Measurements from ENCODE around the gene ABHD17B. TPM values are rescaled to one million over a fixed set of nuclear protein-coding genes. Genes with fewer than 3 reads are reported as not detected.
"Not testable (repeated sequence)": the region's sequence is repeated elsewhere in the genome, so short reads cannot be mapped to it uniquely, and the experiment has no call there.

The ABHD17B gene
- total RNA-seq, 1 donor from 2014 or later = 41.2 TPM

DNA sequence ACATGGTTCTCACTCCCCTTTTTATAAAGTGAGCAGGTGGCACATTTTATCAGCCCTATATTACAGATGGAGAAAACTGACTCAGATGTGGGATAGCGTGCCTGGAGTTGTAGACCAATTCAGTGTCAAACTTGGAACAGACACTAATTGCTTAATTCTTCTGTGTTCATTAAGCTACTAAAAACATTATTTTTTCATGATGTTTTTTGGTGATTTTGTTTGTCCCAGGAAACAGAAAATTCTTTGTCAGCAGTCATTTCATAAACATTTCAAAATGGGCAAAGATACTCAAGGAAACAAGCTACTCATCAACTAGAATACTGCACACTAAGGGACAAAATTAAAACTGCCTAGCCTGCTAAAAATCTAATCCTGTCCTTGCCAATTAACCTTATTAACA is 2.2 kb downstream of the ABHD17B start:
- TF ChIP-seq, protein P1, sequence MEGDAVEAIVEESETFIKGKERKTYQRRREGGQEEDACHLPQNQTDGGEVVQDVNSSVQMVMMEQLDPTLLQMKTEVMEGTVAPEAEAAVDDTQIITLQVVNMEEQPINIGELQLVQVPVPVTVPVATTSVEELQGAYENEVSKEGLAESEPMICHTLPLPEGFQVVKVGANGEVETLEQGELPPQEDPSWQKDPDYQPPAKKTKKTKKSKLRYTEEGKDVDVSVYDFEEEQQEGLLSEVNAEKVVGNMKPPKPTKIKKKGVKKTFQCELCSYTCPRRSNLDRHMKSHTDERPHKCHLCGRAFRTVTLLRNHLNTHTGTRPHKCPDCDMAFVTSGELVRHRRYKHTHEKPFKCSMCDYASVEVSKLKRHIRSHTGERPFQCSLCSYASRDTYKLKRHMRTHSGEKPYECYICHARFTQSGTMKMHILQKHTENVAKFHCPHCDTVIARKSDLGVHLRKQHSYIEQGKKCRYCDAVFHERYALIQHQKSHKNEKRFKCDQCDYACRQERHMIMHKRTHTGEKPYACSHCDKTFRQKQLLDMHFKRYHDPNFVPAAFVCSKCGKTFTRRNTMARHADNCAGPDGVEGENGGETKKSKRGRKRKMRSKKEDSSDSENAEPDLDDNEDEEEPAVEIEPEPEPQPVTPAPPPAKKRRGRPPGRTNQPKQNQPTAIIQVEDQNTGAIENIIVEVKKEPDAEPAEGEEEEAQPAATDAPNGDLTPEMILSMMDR (IDR thresholded peaks at IDR 0.05; ENCODE audit: partially characterized antibody, unreplicated experiment) = no peak
- Mint-ChIP-seq H3K27me3 (ENCODE audit: unreplicated experiment) (peaks cover 12% of the 10 kb centered on the region), H3K27ac (ENCODE audit: unreplicated experiment) (peak overlapping the region; percentile 99), H3K4me1 (ENCODE audit: low read depth, unreplicated experiment) (peaks cover 23% of the 10 kb centered on the region), H3K9me3 (ENCODE audit: unreplicated experiment) (peaks cover 18% of the 10 kb centered on the region), H3K36me3 (ENCODE audit: unreplicated experiment) (no peaks in the 10 kb centered on the region), H3K4me3 (ENCODE audit: unreplicated experiment) (peak overlapping the region; percentile 97)
- no peak for DNase-seq

DNA sequence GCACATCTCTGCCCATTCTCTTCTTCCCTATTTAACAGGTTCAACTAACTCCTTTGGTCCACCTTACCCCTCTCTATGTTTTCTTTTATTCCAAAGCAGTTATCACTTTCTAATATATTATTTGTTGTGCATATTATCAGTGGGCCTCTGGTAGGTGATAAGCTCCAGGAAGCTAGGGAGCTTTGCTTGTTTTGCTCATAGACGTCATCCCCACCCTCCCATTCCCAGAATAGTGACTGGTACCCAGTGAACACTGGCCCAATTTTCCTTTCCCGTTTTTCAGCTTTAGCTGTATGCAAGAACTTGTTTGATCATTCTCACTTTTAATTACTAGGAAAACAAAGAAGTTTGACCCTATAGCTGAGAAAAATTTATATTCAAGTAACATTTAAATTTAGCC is 6.9 kb downstream of the ABHD17B start:
- no peak for DNase-seq
- H3K9me3 Mint-ChIP-seq (ENCODE audit: unreplicated experiment) = peaks cover 3% of the 10 kb centered on the region
- H3K4me1 Mint-ChIP-seq (ENCODE audit: low read depth, unreplicated experiment) = peaks cover 29% of the 10 kb centered on the region
- TF ChIP-seq, protein P1 (IDR thresholded peaks at IDR 0.05; ENCODE audit: partially characterized antibody, unreplicated experiment) = no peak
- no peaks in the 10 kb centered on the region for H3K36me3 Mint-ChIP-seq (ENCODE audit: unreplicated experiment)
- H3K27ac Mint-ChIP-seq (ENCODE audit: unreplicated experiment) = no peak overlapping the region
- H3K27me3 Mint-ChIP-seq (ENCODE audit: unreplicated experiment) = no peaks in the 10 kb centered on the region
- no peak overlapping the region for H3K4me3 Mint-ChIP-seq (ENCODE audit: unreplicated experiment)

DNA sequence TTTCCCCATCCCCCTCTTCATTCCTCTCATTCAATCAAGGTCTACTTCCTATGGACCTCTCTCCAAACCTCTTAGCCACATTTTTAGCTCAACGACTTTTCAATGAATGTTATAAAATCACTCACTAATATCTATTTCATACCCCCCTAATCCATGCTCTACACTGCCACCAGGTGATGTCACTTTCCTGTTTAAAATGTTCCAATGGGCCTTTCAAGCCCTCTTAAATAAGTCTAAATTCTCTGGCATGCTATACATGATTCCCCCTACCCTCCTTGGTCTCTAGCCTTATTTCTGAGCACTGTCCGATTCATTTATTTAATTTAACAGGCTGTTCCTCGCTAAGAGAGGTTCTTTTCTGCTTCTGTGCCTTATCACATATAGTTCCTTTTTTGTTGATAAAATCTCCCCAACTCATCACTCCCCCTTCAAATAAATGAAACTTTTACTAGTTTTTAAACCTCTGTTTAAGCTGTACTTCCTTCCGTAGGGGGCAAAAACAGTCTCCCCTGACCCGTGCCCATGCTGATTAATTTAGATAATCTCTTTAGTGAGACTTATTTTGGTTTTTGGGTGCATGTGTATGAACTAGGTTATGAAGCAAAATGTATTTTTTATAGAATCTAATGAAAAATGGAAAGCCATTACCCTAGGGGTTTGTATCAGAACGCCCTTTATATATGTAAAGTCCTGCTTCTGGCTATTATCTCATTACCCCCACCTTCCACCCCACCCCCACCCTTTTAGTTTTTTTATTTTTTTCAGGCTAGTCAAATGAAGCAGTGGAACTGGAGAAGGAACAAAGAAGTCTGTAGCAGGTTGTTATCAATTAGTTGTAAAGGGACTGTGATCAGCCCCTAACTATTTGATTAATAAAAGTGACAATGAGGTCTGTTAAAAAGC is 9.0 kb downstream of the ABHD17B start:
- no peak for DNase-seq
- Mint-ChIP-seq H3K4me3 (ENCODE audit: unreplicated experiment) (no peak overlapping the region), H3K27me3 (ENCODE audit: unreplicated experiment) (no peaks in the 10 kb centered on the region), H3K27ac (ENCODE audit: unreplicated experiment) (peak overlapping the region; percentile 19), H3K36me3 (ENCODE audit: unreplicated experiment) (no peaks in the 10 kb centered on the region), H3K4me1 (ENCODE audit: low read depth, unreplicated experiment) (peaks cover 25% of the 10 kb centered on the region), H3K9me3 (ENCODE audit: unreplicated experiment) (no peaks in the 10 kb centered on the region)
- TF ChIP-seq, protein P1 (IDR thresholded peaks at IDR 0.05; ENCODE audit: partially characterized antibody, unreplicated experiment) = no peak

DNA sequence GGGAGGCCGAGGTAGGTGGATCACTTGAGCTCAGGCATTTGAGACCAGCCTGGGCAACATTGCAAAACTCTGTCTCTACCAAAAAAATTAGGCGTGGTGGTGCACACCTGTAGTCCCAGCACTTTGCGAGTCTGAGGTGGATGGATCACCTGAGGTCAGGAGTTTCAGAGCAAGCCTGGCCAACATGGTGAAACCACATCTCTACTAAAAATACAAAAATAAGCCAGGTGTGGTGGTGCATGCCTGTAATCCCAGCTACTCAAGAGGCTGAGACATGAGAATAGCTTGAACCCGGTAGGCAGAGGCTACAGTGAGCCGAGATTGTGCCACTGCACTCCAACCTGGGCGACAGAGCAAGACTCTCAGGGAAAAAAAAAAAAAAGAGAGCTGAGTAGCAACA is 12.2 kb downstream of the ABHD17B start:
- H3K36me3 Mint-ChIP-seq (ENCODE audit: unreplicated experiment); DNase-seq; H3K27ac Mint-ChIP-seq (ENCODE audit: unreplicated experiment); H3K4me3 Mint-ChIP-seq (ENCODE audit: unreplicated experiment); H3K27me3 Mint-ChIP-seq (ENCODE audit: unreplicated experiment); H3K9me3 Mint-ChIP-seq (ENCODE audit: unreplicated experiment): not testable (repeated sequence)
- peaks cover 22% of the 10 kb centered on the region for H3K4me1 Mint-ChIP-seq (ENCODE audit: low read depth, unreplicated experiment)

DNA sequence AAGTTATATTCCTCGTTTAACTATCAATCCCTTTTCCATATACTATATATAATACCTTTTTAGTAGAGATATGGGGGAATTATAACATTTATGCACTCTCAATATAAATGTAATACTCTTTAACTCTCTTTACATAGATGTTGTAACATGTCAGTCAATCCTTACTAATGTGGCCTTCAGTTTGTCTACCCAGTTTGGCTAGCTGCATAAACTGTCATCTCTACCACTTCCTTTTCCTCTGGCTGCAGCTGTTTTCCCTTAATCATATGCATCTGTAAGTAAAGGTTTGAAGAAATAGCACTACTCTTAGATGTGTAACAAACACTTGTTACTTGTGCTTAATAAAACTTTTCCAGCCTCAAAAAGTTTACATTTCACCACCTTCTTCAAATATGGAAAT is 13.4 kb downstream of the ABHD17B start:
- Mint-ChIP-seq H3K9me3 (ENCODE audit: unreplicated experiment) (peaks cover 2% of the 10 kb centered on the region), H3K27ac (ENCODE audit: unreplicated experiment) (no peak overlapping the region), H3K4me3 (ENCODE audit: unreplicated experiment) (no peak overlapping the region), H3K4me1 (ENCODE audit: low read depth, unreplicated experiment) (peaks cover 26% of the 10 kb centered on the region), H3K27me3 (ENCODE audit: unreplicated experiment) (peaks cover 4% of the 10 kb centered on the region), H3K36me3 (ENCODE audit: unreplicated experiment) (no peaks in the 10 kb centered on the region)
- DNase-seq = no peak
- TF ChIP-seq, protein P1 (IDR thresholded peaks at IDR 0.05; ENCODE audit: partially characterized antibody, unreplicated experiment) = no peak

Data from glutamatergic neuron (in vitro differentiated cells).